HCT116 (cell line): Measurements from ENCODE around the gene TMEM14A. TPM values are rescaled to one million over a fixed set of nuclear protein-coding genes. Genes with fewer than 3 reads are reported as not detected.

Experiments used
- ATAC-seq: fragments of 200-7000 bp; cut with Tn5 transposase; 2 replicates; pipeline ENCODE4 v1.9.1; 2020; ENCODE audit warnings: mild to moderate bottlenecking, moderate library complexity
- BruUV-seq: library from RNA; stranded (reverse); fragments of 400-500 nt; replicated peaks from 2 replicates; lab custom pipeline; 2021; lab: Mats Ljungman, UMichigan
- CTCF ChIA-PET: fragments of 300-600 bp; sonication (Branson Sonifier 250); formaldehyde crosslinking; loops from one replicate; lab custom pipeline; 2021; ENCODE audit warnings: antibody characterized with exemption; lab: Charles Lee
- POLR2A ChIA-PET: fragments of 300-600, 350-600 bp; sonication (Branson Sonifier 250); formaldehyde crosslinking; loops from one replicate; lab custom pipeline; 2021; ENCODE audit warnings: antibody characterized with exemption; lab: Charles Lee
- RAD21 ChIA-PET, 2 experiments: fragments of 300-600 bp; sonication (Branson Sonifier 250); formaldehyde crosslinking; loops; one replicate each; lab custom pipeline; 2023; ENCODE audit warnings: low total read pairs in 2 of 2; ENCODE audit not compliant: uncharacterized antibody in 2 of 2, unreplicated experiment in 2 of 2, low non-redundant PET in 1 of 2; lab: Charles Lee
- DNase-seq: peaks from one replicate; pipeline ENCODE4 v3.0.0-alpha.2; 2010; ENCODE audit warnings: low read depth, low spot score
- H2AFZ ChIP-seq: fragments of 200-600 bp; shearing (Covaris generic), sonication (generic); 2 replicates; pipeline ENCODE4 v1.6.1; 2017; ENCODE audit warnings: low read depth, mixed run types, mixed read lengths, antibody characterized with exemption, low read length; ENCODE audit not compliant: poor library complexity, severe bottlenecking
- H3K27ac ChIP-seq: 2 replicates; pipeline ENCODE4 v1.5.1; 2012; ENCODE audit warnings: low read depth, low read length
- H3K27me3 ChIP-seq: fragments of 200-600 bp; sonication (generic); 2 replicates; pipeline ENCODE4 v1.6.1; 2016; ENCODE audit warnings: mixed run types, low read length, mixed read lengths; ENCODE audit not compliant: insufficient read depth
- H3K36me3 ChIP-seq, 2 experiments: fragments of 200-500 bp in 1 of 2; fragments of 200-600 bp in 1 of 2; sonication (Bioruptor generic) in 1 of 2; sonication (generic) in 1 of 2; 2 replicates each; pipeline versions ENCODE4 v1.5.1 to v1.6.1; 2014 to 2016; ENCODE audit warnings: low read length in 2 of 2, inconsistent platforms in 1 of 2, mixed read lengths in 1 of 2, mixed run types in 1 of 2; ENCODE audit not compliant: insufficient read depth in 2 of 2, control insufficient read depth in 1 of 2
- H3K4me1 ChIP-seq, 2 experiments: fragments of 200-600 bp in 1 of 2; sonication (generic) in 1 of 2; 2 replicates each; pipeline versions ENCODE4 v1.5.1 to v1.6.1; 2012 to 2017; ENCODE audit warnings: low read length in 2 of 2, inconsistent platforms in 1 of 2, mild to moderate bottlenecking in 1 of 2, mixed read lengths in 1 of 2, mixed run types in 1 of 2, moderate library complexity in 1 of 2; ENCODE audit not compliant: insufficient read depth in 2 of 2, control insufficient read depth in 1 of 2
- H3K4me2 ChIP-seq: fragments of 200-600 bp; sonication (generic); 2 replicates; pipeline ENCODE4 v1.6.1; 2017; ENCODE audit warnings: mixed run types, low read length, mixed read lengths
- H3K4me3 ChIP-seq, 2 experiments: fragments of 200-600 bp in 1 of 2; sonication (generic) in 1 of 2; replicated peaks in 1 of 2; 2 replicates each; pipeline ENCODE4 v1.5.1; 2011 to 2016; ENCODE audit warnings: low read length in 2 of 2, control low read depth in 1 of 2, low read depth in 1 of 2, mild to moderate bottlenecking in 1 of 2, mixed read lengths in 1 of 2, mixed run types in 1 of 2
- H3K79me2 ChIP-seq: fragments of 200-600 bp; sonication (generic); 2 replicates; pipeline ENCODE4 v1.6.1; 2017; ENCODE audit warnings: mild to moderate bottlenecking, mixed run types, low read length, moderate library complexity, mixed read lengths; ENCODE audit not compliant: insufficient read depth
- H3K9ac ChIP-seq: fragments of 200-600 bp; sonication (generic); 2 replicates; pipeline ENCODE4 v1.6.1; 2016; ENCODE audit warnings: low read length, mixed read lengths
- H3K9me2 ChIP-seq: fragments of 200-600 bp; sonication (generic), shearing (Covaris generic); 2 replicates; pipeline ENCODE4 v1.6.1; 2017; ENCODE audit warnings: mixed run types, mild to moderate bottlenecking, moderate library complexity; ENCODE audit not compliant: insufficient read depth
- H3K9me3 ChIP-seq, 2 experiments: fragments of 200-500 bp in 1 of 2; fragments of 200-600 bp in 1 of 2; sonication (Bioruptor generic) in 1 of 2; sonication (generic) in 1 of 2; 2 replicates each; pipeline ENCODE4 v1.6.1; 2014 to 2017; ENCODE audit warnings: low read length in 2 of 2, mixed read lengths in 2 of 2, inconsistent platforms in 1 of 2, low read depth in 1 of 2, mild to moderate bottlenecking in 1 of 2, mixed run types in 1 of 2, moderate library complexity in 1 of 2; ENCODE audit not compliant: control insufficient read depth in 1 of 2, insufficient read depth in 1 of 2
- H4K20me1 ChIP-seq: fragments of 200-600 bp; sonication (generic), shearing (Covaris generic); 2 replicates; pipeline ENCODE4 v1.6.1; 2017; ENCODE audit warnings: mixed run types, mild to moderate bottlenecking, moderate library complexity; ENCODE audit not compliant: insufficient read depth
- ATF3 ChIP-seq: IDR thresholded peaks from 2 replicates; pipeline ENCODE4 v1.6.1; 2012
- CBX3 ChIP-seq: IDR thresholded peaks from 2 replicates; pipeline ENCODE4 v1.6.1; 2012; ENCODE audit warnings: low read depth
- EGR1 ChIP-seq: IDR thresholded peaks from 2 replicates; pipeline ENCODE4 v1.6.1; 2012; ENCODE audit warnings: low read depth
- ELF1 ChIP-seq: IDR thresholded peaks from 2 replicates; pipeline ENCODE4 v1.6.1; 2012; ENCODE audit warnings: low read depth, borderline replicate concordance
- EZH2 ChIP-seq: fragments of 200-600 bp; sonication (generic); IDR thresholded peaks from 2 replicates; pipeline ENCODE4 v1.6.1; 2017; ENCODE audit warnings: antibody characterized with exemption, mixed run types
- EZH2phosphoT487 ChIP-seq: fragments of 200-600 bp; IDR thresholded peaks from 2 replicates; pipeline ENCODE4 v1.6.1; 2018; ENCODE audit warnings: antibody characterized with exemption, borderline replicate concordance
- JUND ChIP-seq: IDR thresholded peaks from 2 replicates; pipeline ENCODE4 v1.6.1; 2012
- POLR2A ChIP-seq: IDR thresholded peaks from 2 replicates; pipeline ENCODE4 v1.7.0; 2011; ENCODE audit warnings: borderline replicate concordance; ENCODE audit not compliant: insufficient read depth, insufficient read length; ENCODE audit errors: extremely low read depth
- SIN3A ChIP-seq: IDR thresholded peaks from 2 replicates; pipeline ENCODE4 v1.6.1; 2012; ENCODE audit warnings: low read depth
- SRF ChIP-seq: IDR thresholded peaks from 2 replicates; pipeline ENCODE4 v1.6.1; 2012; ENCODE audit warnings: low read depth
- TCF7L2 ChIP-seq: IDR thresholded peaks from 2 replicates; pipeline ENCODE4 v1.7.0; 2011; ENCODE audit warnings: borderline replicate concordance, inconsistent platforms; ENCODE audit not compliant: insufficient read depth, insufficient read length; ENCODE audit errors: extremely low read depth
- ZBTB33 ChIP-seq: IDR thresholded peaks from 2 replicates; pipeline ENCODE4 v1.6.1; 2011; ENCODE audit warnings: mild to moderate bottlenecking, low read length, moderate library complexity; ENCODE audit not compliant: insufficient replicate concordance; ENCODE audit errors: extremely low read depth
- ZNF274 ChIP-seq: fragments of 200-500 bp; sonication (Bioruptor generic); IDR thresholded peaks from 2 replicates; pipeline ENCODE4 v1.6.1; 2014; ENCODE audit warnings: mild to moderate bottlenecking, low read depth, low read length, inconsistent platforms
- intact Hi-C: fragments of 100-400 bp; cut with micrococcal nuclease; formaldehyde crosslinking; loops from 2 replicates; pipeline ENCODE4 v1.10.0; 2022
- total RNA-seq: library from RNA; stranded (reverse); gene quantifications from one replicate; pipeline ENCODE4 v1.2.1, GENCODE V29; 2021; ENCODE audit not compliant: unreplicated experiment
- TF ChIP-seq, protein P1 (sequence below), 3 experiments: fragments of 200-600 bp in 1 of 3; sonication (generic) in 1 of 3; IDR thresholded peaks in 2 of 3; conservative IDR thresholded peaks in 1 of 3; 2 replicates each; pipeline ENCODE4 v1.5.1; 2012 to 2017; ENCODE audit warnings: low read depth in 2 of 3, low read length in 2 of 3, antibody characterized with exemption in 1 of 3, borderline replicate concordance in 1 of 3, control low read depth in 1 of 3, mild to moderate bottlenecking in 1 of 3, mixed read lengths in 1 of 3, mixed run types in 1 of 3, moderate library complexity in 1 of 3; ENCODE audit not compliant: insufficient read depth in 1 of 3

Gene TMEM14A
- total RNA-seq, 1 experiment from 2014 or later: 51.5 TPM

DNA sequence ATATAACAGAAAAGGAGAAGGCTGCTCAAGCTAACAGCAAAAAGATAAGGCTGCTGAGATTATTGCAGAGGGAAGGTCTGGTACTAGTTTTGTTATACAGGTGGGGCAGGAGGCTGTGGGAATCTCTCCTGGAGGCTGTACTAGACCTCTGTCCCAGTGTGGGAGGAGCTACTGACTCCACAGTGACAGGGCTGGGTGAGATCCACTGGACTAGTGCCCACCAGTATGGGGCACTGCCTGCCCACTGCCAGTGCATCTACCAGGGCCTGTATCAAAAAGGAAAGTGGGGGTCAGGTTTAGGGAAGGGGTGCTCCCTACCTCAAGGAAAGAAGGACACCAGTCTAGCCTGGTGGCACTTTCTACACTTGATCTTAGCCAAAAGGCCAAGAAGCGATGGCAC, 62.3 kb downstream of the TMEM14A start:
- intact Hi-C loops: no loop called here
- H3K36me3 ChIP-seq: no peaks in the 10 kb centered on the region
- ChIA-PET RAD21 (no interaction called here), POLR2A (no interaction called here), CTCF (no interaction called here)
- no peak overlapping the region for H3K4me3 ChIP-seq
- no peak overlapping the region for H2AFZ ChIP-seq
- ATAC-seq (no peak), DNase-seq (no peak)
- no peaks in the 10 kb centered on the region for H3K9me3 ChIP-seq
- H3K9me2 ChIP-seq: no peaks in the 10 kb centered on the region
- H3K4me2 ChIP-seq: no peak overlapping the region
- no peak overlapping the region for H3K9ac ChIP-seq
- H3K27ac ChIP-seq: no peak overlapping the region
- no peaks in the 10 kb centered on the region for H3K27me3 ChIP-seq
- no TSS peak for BruUV-seq
- TF ChIP-seq, protein P1, sequence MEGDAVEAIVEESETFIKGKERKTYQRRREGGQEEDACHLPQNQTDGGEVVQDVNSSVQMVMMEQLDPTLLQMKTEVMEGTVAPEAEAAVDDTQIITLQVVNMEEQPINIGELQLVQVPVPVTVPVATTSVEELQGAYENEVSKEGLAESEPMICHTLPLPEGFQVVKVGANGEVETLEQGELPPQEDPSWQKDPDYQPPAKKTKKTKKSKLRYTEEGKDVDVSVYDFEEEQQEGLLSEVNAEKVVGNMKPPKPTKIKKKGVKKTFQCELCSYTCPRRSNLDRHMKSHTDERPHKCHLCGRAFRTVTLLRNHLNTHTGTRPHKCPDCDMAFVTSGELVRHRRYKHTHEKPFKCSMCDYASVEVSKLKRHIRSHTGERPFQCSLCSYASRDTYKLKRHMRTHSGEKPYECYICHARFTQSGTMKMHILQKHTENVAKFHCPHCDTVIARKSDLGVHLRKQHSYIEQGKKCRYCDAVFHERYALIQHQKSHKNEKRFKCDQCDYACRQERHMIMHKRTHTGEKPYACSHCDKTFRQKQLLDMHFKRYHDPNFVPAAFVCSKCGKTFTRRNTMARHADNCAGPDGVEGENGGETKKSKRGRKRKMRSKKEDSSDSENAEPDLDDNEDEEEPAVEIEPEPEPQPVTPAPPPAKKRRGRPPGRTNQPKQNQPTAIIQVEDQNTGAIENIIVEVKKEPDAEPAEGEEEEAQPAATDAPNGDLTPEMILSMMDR (IDR thresholded peaks at IDR 0.05 in 2 of 3, conservative IDR thresholded peaks at IDR 0.05 in 1 of 3; ENCODE audit: borderline replicate concordance in 1 of 3, insufficient read depth in 1 of 3, low read depth in 2 of 3, low read length in 2 of 3): no peak
- no peak for TF ChIP-seq SRF
- TF ChIP-seq ZNF274: no peak
- no peak for TF ChIP-seq TCF7L2
- no peak for TF ChIP-seq CBX3
- no peak for TF ChIP-seq ELF1
- no peak for TF ChIP-seq EGR1
- no peak for TF ChIP-seq ZBTB33
- TF ChIP-seq JUND: no peak
- no peak for TF ChIP-seq EZH2phosphoT487
- TF ChIP-seq ATF3: no peak
- no peak for TF ChIP-seq SIN3A
- TF ChIP-seq EZH2: no peak
- TF ChIP-seq POLR2A: no peak
- H4K20me1 ChIP-seq: no peaks in the 10 kb centered on the region
- no peaks in the 10 kb centered on the region for H3K4me1 ChIP-seq
- H3K79me2 ChIP-seq: no peaks in the 10 kb centered on the region
